ENCODE measurements around the gene MT4. TPM values are rescaled to one million over a fixed set of nuclear protein-coding genes. Genes with fewer than 3 reads are reported as not detected.

Gene MT4
- total RNA-seq, 1 experiment from 2014 or later, result not detected

Other genes with a start within 250 kb of the MT4 start
- 128 and 196 TPM in 2 replicates for gene AMFR, start 139.5 kb upstream of the MT4 start, total RNA-seq (2014; rRNA removed; shearing (Covaris generic))
- gene NUDT21, start 113.7 kb upstream of the MT4 start, total RNA-seq (2014; rRNA removed; shearing (Covaris generic)), result 83.5 and 172 TPM in 2 replicates
- 103 and 105 TPM in 2 replicates for gene OGFOD1, start 113.5 kb upstream of the MT4 start, total RNA-seq (2014; rRNA removed; shearing (Covaris generic))
- gene BBS2, start 45.0 kb upstream of the MT4 start, total RNA-seq (2014; rRNA removed; shearing (Covaris generic)), result 60.4 and 62.6 TPM in 2 replicates
- gene MT3, start 24.5 kb downstream of the MT4 start, total RNA-seq (2014; rRNA removed; shearing (Covaris generic)), result not detected in 2 replicates
- gene MT2A, start 43.5 kb downstream of the MT4 start, total RNA-seq (2014; rRNA removed; shearing (Covaris generic)), result 521 and 535 TPM in 2 replicates
- gene MT1E, start 60.7 kb downstream of the MT4 start, total RNA-seq (2014; rRNA removed; shearing (Covaris generic)), result 89.2 and 89.4 TPM in 2 replicates
- gene MT1M, start 67.6 kb downstream of the MT4 start, total RNA-seq (2014; rRNA removed; shearing (Covaris generic)), result 0.22 and 1.4 TPM in 2 replicates
- 9.6 TPM in 1 of 2 replicates, not detected in the other for gene MT1A, start 73.6 kb downstream of the MT4 start, total RNA-seq (2014; rRNA removed; shearing (Covaris generic))
- gene MT1B, start 86.8 kb downstream of the MT4 start, total RNA-seq (2014; rRNA removed; shearing (Covaris generic)), result not detected in 2 replicates
- 12.8 and 13.0 TPM in 2 replicates for gene MT1F, start 92.9 kb downstream of the MT4 start, total RNA-seq (2014; rRNA removed; shearing (Covaris generic))
- gene MT1G, start 103.0 kb downstream of the MT4 start, total RNA-seq (2014; rRNA removed; shearing (Covaris generic)), result 2.9 and 6.1 TPM in 2 replicates
- not detected in 2 replicates for gene MT1H, start 104.7 kb downstream of the MT4 start, total RNA-seq (2014; rRNA removed; shearing (Covaris generic))
- 200 and 232 TPM in 2 replicates for gene MT1X, start 117.4 kb downstream of the MT4 start, total RNA-seq (2014; rRNA removed; shearing (Covaris generic))
- gene NUP93, start 165.1 kb downstream of the MT4 start, total RNA-seq (2014; rRNA removed; shearing (Covaris generic)), result 106 and 123 TPM in 2 replicates